HepG2 (cell line): ENCODE measurements around the gene IQCC. TPM values are rescaled to one million over a fixed set of nuclear protein-coding genes. Genes with fewer than 3 reads are reported as not detected.

Source experiments
- GMEB1 ChIP-seq: sonication (generic); formaldehyde crosslinking; IDR thresholded peaks from 2 replicates; pipeline ENCODE4 v1.5.1; 2020; ENCODE audit warnings: missing genetic modification reagents, mild to moderate bottlenecking, borderline replicate concordance
- KMT2A ChIP-seq: sonication (generic); formaldehyde crosslinking; IDR thresholded peaks from 2 replicates; pipeline ENCODE4 v1.4.0; 2020; ENCODE audit warnings: missing genetic modification reagents
- TFDP1 ChIP-seq: IDR thresholded peaks from 2 replicates; pipeline ENCODE4 v1.6.1; 2016; ENCODE audit warnings: missing compliant biosample characterization, missing genetic modification reagents, borderline replicate concordance
- polyA plus RNA-seq, 8 experiments: library from polyadenylated mRNA; depleted of rRNA in 3 of 8; stranded (reverse) in 7 of 8; unstranded in 1 of 8; fragments of >200 nt; fragmentation: Illumina TruSeq in 4 of 8; extraction: Trizol in 4 of 8; gene quantifications; 2 replicates each; pipeline versions ENCODE4 v1.2.1 to v1.2.3, GENCODE V29; 2011 to 2016; ENCODE audit warnings: low read depth in 4 of 8, missing spikeins in 1 of 8, mixed read lengths in 1 of 8; ENCODE audit not compliant: insufficient read depth in 1 of 8
- total RNA-seq, 5 experiments: library from RNA; depleted of rRNA; stranded (reverse); fragments of >200 nt; fragmentation: Illumina TruSeq; extraction: Trizol; gene quantifications; 2 replicates each; pipeline ENCODE4 v1.2.3, GENCODE V29; 2016; ENCODE audit warnings: low read depth in 1 of 5
- TF ChIP-seq, protein P1 (sequence below), 2 experiments: fragments of 450-650 bp in 1 of 2; sonication (generic) in 1 of 2; formaldehyde crosslinking in 1 of 2; IDR thresholded peaks; 2 replicates each; pipeline versions ENCODE4 v1.6.1 to v1.8.0; 2016 to 2022; ENCODE audit warnings: antibody characterized with exemption in 1 of 2, mild to moderate bottlenecking in 1 of 2, missing genetic modification reagents in 1 of 2
- TF ChIP-seq, protein P2 (sequence below): IDR thresholded peaks from 2 replicates; pipeline ENCODE4 v1.6.1; 2018; ENCODE audit warnings: missing genetic modification reagents
- TF ChIP-seq, protein P3 (sequence below), 2 experiments: sonication (generic) in 1 of 2; formaldehyde crosslinking in 1 of 2; IDR thresholded peaks; 2 replicates each; pipeline versions ENCODE4 v1.4.0 to v1.6.1; 2016 to 2020; ENCODE audit warnings: borderline replicate concordance in 1 of 2, low read depth in 1 of 2, mild to moderate bottlenecking in 1 of 2, missing genetic modification reagents in 1 of 2

Gene IQCC
- total and polyA plus RNA-seq, 2 of the 13 experiments (the other 11 are each of a cell fraction or from before 2014, with no cell fraction given), result 1.7 to 3.0 TPM

GRCh38 chr1:32205401-32206370 is at the start of gene IQCC (continued):
- TF ChIP-seq, protein P1, sequence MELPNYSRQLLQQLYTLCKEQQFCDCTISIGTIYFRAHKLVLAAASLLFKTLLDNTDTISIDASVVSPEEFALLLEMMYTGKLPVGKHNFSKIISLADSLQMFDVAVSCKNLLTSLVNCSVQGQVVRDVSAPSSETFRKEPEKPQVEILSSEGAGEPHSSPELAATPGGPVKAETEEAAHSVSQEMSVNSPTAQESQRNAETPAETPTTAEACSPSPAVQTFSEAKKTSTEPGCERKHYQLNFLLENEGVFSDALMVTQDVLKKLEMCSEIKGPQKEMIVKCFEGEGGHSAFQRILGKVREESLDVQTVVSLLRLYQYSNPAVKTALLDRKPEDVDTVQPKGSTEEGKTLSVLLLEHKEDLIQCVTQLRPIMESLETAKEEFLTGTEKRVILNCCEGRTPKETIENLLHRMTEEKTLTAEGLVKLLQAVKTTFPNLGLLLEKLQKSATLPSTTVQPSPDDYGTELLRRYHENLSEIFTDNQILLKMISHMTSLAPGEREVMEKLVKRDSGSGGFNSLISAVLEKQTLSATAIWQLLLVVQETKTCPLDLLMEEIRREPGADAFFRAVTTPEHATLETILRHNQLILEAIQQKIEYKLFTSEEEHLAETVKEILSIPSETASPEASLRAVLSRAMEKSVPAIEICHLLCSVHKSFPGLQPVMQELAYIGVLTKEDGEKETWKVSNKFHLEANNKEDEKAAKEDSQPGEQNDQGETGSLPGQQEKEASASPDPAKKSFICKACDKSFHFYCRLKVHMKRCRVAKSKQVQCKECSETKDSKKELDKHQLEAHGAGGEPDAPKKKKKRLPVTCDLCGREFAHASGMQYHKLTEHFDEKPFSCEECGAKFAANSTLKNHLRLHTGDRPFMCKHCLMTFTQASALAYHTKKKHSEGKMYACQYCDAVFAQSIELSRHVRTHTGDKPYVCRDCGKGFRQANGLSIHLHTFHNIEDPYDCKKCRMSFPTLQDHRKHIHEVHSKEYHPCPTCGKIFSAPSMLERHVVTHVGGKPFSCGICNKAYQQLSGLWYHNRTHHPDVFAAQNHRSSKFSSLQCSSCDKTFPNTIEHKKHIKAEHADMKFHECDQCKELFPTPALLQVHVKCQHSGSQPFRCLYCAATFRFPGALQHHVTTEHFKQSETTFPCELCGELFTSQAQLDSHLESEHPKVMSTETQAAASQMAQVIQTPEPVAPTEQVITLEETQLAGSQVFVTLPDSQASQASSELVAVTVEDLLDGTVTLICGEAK (IDR thresholded peaks at IDR 0.05), result no peak
- TF ChIP-seq, protein P1 (CRISPR knock-in tag; IDR thresholded peaks at IDR 0.05), result no peak; the same call in 1 of the 2 replicates
- peak; percentile 89; the same call in 1 of the 2 replicates for TF ChIP-seq TFDP1 (CRISPR knock-in tag)
- peak; percentile 68 for TF ChIP-seq GMEB1 (CRISPR knock-in tag)
- TF ChIP-seq, protein P2, sequence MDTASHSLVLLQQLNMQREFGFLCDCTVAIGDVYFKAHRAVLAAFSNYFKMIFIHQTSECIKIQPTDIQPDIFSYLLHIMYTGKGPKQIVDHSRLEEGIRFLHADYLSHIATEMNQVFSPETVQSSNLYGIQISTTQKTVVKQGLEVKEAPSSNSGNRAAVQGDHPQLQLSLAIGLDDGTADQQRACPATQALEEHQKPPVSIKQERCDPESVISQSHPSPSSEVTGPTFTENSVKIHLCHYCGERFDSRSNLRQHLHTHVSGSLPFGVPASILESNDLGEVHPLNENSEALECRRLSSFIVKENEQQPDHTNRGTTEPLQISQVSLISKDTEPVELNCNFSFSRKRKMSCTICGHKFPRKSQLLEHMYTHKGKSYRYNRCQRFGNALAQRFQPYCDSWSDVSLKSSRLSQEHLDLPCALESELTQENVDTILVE (CRISPR knock-in tag), result no peak
- no peak for TF ChIP-seq KMT2A
- TF ChIP-seq, protein P3, sequence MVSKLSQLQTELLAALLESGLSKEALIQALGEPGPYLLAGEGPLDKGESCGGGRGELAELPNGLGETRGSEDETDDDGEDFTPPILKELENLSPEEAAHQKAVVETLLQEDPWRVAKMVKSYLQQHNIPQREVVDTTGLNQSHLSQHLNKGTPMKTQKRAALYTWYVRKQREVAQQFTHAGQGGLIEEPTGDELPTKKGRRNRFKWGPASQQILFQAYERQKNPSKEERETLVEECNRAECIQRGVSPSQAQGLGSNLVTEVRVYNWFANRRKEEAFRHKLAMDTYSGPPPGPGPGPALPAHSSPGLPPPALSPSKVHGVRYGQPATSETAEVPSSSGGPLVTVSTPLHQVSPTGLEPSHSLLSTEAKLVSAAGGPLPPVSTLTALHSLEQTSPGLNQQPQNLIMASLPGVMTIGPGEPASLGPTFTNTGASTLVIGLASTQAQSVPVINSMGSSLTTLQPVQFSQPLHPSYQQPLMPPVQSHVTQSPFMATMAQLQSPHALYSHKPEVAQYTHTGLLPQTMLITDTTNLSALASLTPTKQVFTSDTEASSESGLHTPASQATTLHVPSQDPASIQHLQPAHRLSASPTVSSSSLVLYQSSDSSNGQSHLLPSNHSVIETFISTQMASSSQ (IDR thresholded peaks at IDR 0.05; ENCODE audit: low read depth), result no peak
- TF ChIP-seq, protein P3 (CRISPR knock-in tag; IDR thresholded peaks at IDR 0.05; ENCODE audit: borderline replicate concordance), result 0 out of 2 replicates have a peak, but pooled peaks have one; percentile 19
